Nephron (organoid): ENCODE results near the gene PLGRKT.

Source experiments
- H3K27ac Mint-ChIP-seq, 3 experiments: 2 replicates each; pipeline ENCODE4 v1.8.0; 2020; ENCODE audit warnings: mixed read lengths in 3 of 3, mild to moderate bottlenecking in 2 of 3, moderate library complexity in 1 of 3
- H3K27me3 Mint-ChIP-seq: 2 replicates; pipeline ENCODE4 v1.8.0; 2021; ENCODE audit warnings: low read depth, mild to moderate bottlenecking, moderate library complexity, mixed read lengths
- H3K36me3 Mint-ChIP-seq: 2 replicates; pipeline ENCODE4 v1.8.0; 2020; ENCODE audit warnings: low read depth, mixed read lengths
- H3K4me1 Mint-ChIP-seq: 2 replicates; pipeline ENCODE4 v1.8.0; 2020; ENCODE audit warnings: mixed read lengths
- H3K4me3 Mint-ChIP-seq, 3 experiments: 2 replicates each; pipeline ENCODE4 v1.8.0; 2020; ENCODE audit warnings: mild to moderate bottlenecking in 3 of 3, mixed read lengths in 3 of 3, moderate library complexity in 2 of 3
- H3K9me3 Mint-ChIP-seq: 2 replicates; pipeline ENCODE4 v1.8.0; 2020; ENCODE audit warnings: mixed read lengths
- CTCF ChIP-seq, 3 experiments: fragments of 200-600 bp; sonication (generic); IDR thresholded peaks; one replicate each; pipeline ENCODE4 v1.5.0; 2021; ENCODE audit warnings: antibody characterized with exemption in 3 of 3; ENCODE audit not compliant: unreplicated experiment in 3 of 3

Gene PLGRKT

GRCh38 chr9:5437254-5438216, at the start of gene PLGRKT:
PLGRKT (minus strand) TSS chr9:5437925; CDS start chr9:5431977, 5,948 bp downstream.
- Mint-ChIP-seq H3K27me3 (peaks cover 7% of the 10 kb centered on the region), H3K27ac (peak within 1 kb of the TSS; percentile 95 to 99 (median 96)), H3K9me3 (peaks cover 14% of the 10 kb centered on the region), H3K4me3 (peak within 1 kb of the TSS; percentile 95 to 97 (median 95)), H3K4me1 (peaks cover 18% of the 10 kb centered on the region), H3K36me3 (peaks cover 42% of the 10 kb centered on the region)
- peak in 2 of 3 experiments; percentile 19 to 24 for TF ChIP-seq CTCF (IDR thresholded peaks at IDR 0.05; ENCODE audit: unreplicated experiment in 3 of 3)

- no peaks in the 10 kb centered on the region for H3K36me3 Mint-ChIP-seq
- H3K27me3 Mint-ChIP-seq = no peaks in the 10 kb centered on the region
- no peak for TF ChIP-seq CTCF (IDR thresholded peaks at IDR 0.05; ENCODE audit: unreplicated experiment in 3 of 3)
- no peak overlapping the region for H3K4me3 Mint-ChIP-seq
- no peaks in the 10 kb centered on the region for H3K9me3 Mint-ChIP-seq
- H3K4me1 Mint-ChIP-seq = no peaks in the 10 kb centered on the region
- H3K27ac Mint-ChIP-seq = no peak overlapping the region
These were observed 49.3 kb upstream of the PLGRKT start for GRCh38 chr9:5486988-5487387.

GRCh38 chr9:5485378-5486085, 47.8 kb upstream of the PLGRKT start:
- no peak overlapping the region for H3K27ac Mint-ChIP-seq

GRCh38 chr9:5483306-5483705, 45.6 kb upstream of the PLGRKT start:
- Mint-ChIP-seq H3K4me3 (no peak overlapping the region), H3K27me3 (no peaks in the 10 kb centered on the region), H3K27ac (no peak overlapping the region), H3K4me1 (no peaks in the 10 kb centered on the region), H3K36me3 (no peaks in the 10 kb centered on the region), H3K9me3 (no peaks in the 10 kb centered on the region)
- TF ChIP-seq CTCF (IDR thresholded peaks at IDR 0.05; ENCODE audit: unreplicated experiment in 3 of 3) = no peak

More at GRCh38 chr9:5485378-5486085, 47.8 kb upstream of the PLGRKT start:
- no peaks in the 10 kb centered on the region for H3K4me1 Mint-ChIP-seq
- no peak for TF ChIP-seq CTCF (IDR thresholded peaks at IDR 0.05; ENCODE audit: unreplicated experiment in 3 of 3)
- H3K27me3 Mint-ChIP-seq = no peaks in the 10 kb centered on the region
- no peak overlapping the region for H3K4me3 Mint-ChIP-seq
- H3K9me3 Mint-ChIP-seq = no peaks in the 10 kb centered on the region
- no peaks in the 10 kb centered on the region for H3K36me3 Mint-ChIP-seq

- Mint-ChIP-seq H3K9me3 (peaks cover 4% of the 10 kb centered on the region), H3K27ac (no peak overlapping the region), H3K4me3 (no peak overlapping the region), H3K27me3 (no peaks in the 10 kb centered on the region), H3K4me1 (no peaks in the 10 kb centered on the region), H3K36me3 (no peaks in the 10 kb centered on the region)
- no peak for TF ChIP-seq CTCF (IDR thresholded peaks at IDR 0.05; ENCODE audit: unreplicated experiment in 3 of 3)
These were observed 44.5 kb upstream of the PLGRKT start for GRCh38 chr9:5482194-5482593.
